Naive thymus-derived CD4-positive, alpha-beta T cell (primary cell): Measurements from ENCODE around the gene CDH13. TPM values are rescaled to one million over a fixed set of nuclear protein-coding genes. Genes with fewer than 3 reads are reported as not detected.

Experiments used
- ATAC-seq: fragments of 150-1000 bp; cut with Tn5 transposase; 2 replicates; pipeline ENCODE4 v1.10.0; 2021; ENCODE audit warnings: mild to moderate bottlenecking, moderate library complexity
- CTCF ChIA-PET: fragments of 350-600 bp; sonication (Branson Sonifier 250); formaldehyde crosslinking; loops from one replicate; lab custom pipeline; 2021; ENCODE audit warnings: antibody characterized with exemption; lab: Charles Lee
- POLR2A ChIA-PET: fragments of 350-600 bp; sonication (Branson Sonifier 250); formaldehyde crosslinking; loops from one replicate; lab custom pipeline; 2021; ENCODE audit warnings: antibody characterized with exemption, inconsistent platforms; lab: Charles Lee
- DNase-seq, 9 donors: peaks; one replicate each; pipeline versions ENCODE4 v3.0.0 to v3.0.0-alpha.2; 2020 to 2022; ENCODE audit warnings: mixed read lengths in 1 of 9
- H3K27ac ChIP-seq: one replicate; pipeline ENCODE4 v1.7.0; 2013; ENCODE audit warnings: mild to moderate bottlenecking, low read depth, low read length, moderate library complexity
- H3K27me3 ChIP-seq, 2 donors: one replicate each; pipeline ENCODE4 v1.7.0; 2013; ENCODE audit warnings: low read length in 2 of 2, mild to moderate bottlenecking in 2 of 2, moderate library complexity in 2 of 2; ENCODE audit not compliant: control insufficient read depth in 2 of 2, insufficient read depth in 2 of 2
- H3K36me3 ChIP-seq, 3 experiments: 1 replicate in 2 of 3; 2 replicates in 1 of 3; pipeline ENCODE4 v1.7.0; 2013; ENCODE audit warnings: low read length in 3 of 3, mild to moderate bottlenecking in 3 of 3, moderate library complexity in 1 of 3; ENCODE audit not compliant: insufficient read depth in 3 of 3, control insufficient read depth in 2 of 3
- H3K4me1 ChIP-seq, 2 donors: one replicate each; pipeline ENCODE4 v1.7.0; 2013; ENCODE audit warnings: low read length in 2 of 2, mild to moderate bottlenecking in 2 of 2, moderate library complexity in 1 of 2; ENCODE audit not compliant: control insufficient read depth in 2 of 2, insufficient read depth in 2 of 2
- H3K4me3 ChIP-seq: 2 replicates; pipeline ENCODE4 v1.7.0; 2013; ENCODE audit warnings: mild to moderate bottlenecking, low read length
- H3K9me3 ChIP-seq, 3 experiments: 1 replicate in 2 of 3; 2 replicates in 1 of 3; pipeline ENCODE4 v1.7.0; 2013; ENCODE audit warnings: low read length in 3 of 3; ENCODE audit not compliant: control insufficient read depth in 2 of 3
- H3K27ac Mint-ChIP-seq, 9 donors: one replicate each; pipeline ENCODE4 v1.8.0; 2020 to 2022; ENCODE audit warnings: mixed read lengths in 9 of 9, mild to moderate bottlenecking in 8 of 9, moderate library complexity in 5 of 9, inconsistent platforms in 2 of 9
- H3K27me3 Mint-ChIP-seq, 5 donors: one replicate each; pipeline ENCODE4 v1.8.0; 2021 to 2022; ENCODE audit warnings: mixed read lengths in 5 of 5, mild to moderate bottlenecking in 1 of 5
- H3K36me3 Mint-ChIP-seq, 5 donors: one replicate each; pipeline ENCODE4 v1.8.0; 2020 to 2022; ENCODE audit warnings: mixed read lengths in 5 of 5, mild to moderate bottlenecking in 3 of 5, inconsistent platforms in 1 of 5
- H3K4me1 Mint-ChIP-seq, 7 donors: one replicate each; pipeline ENCODE4 v1.8.0; 2020 to 2022; ENCODE audit warnings: mixed read lengths in 7 of 7, mild to moderate bottlenecking in 3 of 7, inconsistent platforms in 1 of 7
- H3K4me3 Mint-ChIP-seq, 10 donors: one replicate each; pipeline ENCODE4 v1.8.0; 2020 to 2022; ENCODE audit warnings: mild to moderate bottlenecking in 10 of 10, mixed read lengths in 10 of 10, moderate library complexity in 6 of 10, inconsistent platforms in 2 of 10
- H3K9me3 Mint-ChIP-seq, 11 donors: one replicate each; pipeline ENCODE4 v1.8.0; 2020 to 2022; ENCODE audit warnings: mixed read lengths in 11 of 11, mild to moderate bottlenecking in 4 of 11, inconsistent platforms in 1 of 11, moderate library complexity in 1 of 11
- intact Hi-C, 2 donors: fragments of 100-400 bp; cut with micrococcal nuclease; formaldehyde crosslinking; loops; one replicate each; pipeline ENCODE4 v1.15.1; 2023
- polyA plus RNA-seq, 2 donors: library from polyadenylated mRNA; unstranded; fragments of 300-500 nt; fragmentation: Illumina TruSeq; gene quantifications; one replicate each; pipeline ENCODE4 v1.2.3, GENCODE V29; 2021
- total RNA-seq, 6 experiments: library from RNA in 5 of 6; stranded (reverse) in 5 of 6; gene quantifications; 1 replicate in 5 of 6; 2 replicates in 1 of 6; pipeline ENCODE4 v1.2.3 and lab custom pipeline; 2021 to 2026

Gene CDH13
- total and polyA plus RNA-seq, 7 experiments from 2014 or later = not detected

GRCh38 chr16:83004868-83005652 is 378.3 kb downstream of the CDH13 start:
- Mint-ChIP-seq H3K4me1 (no peaks in the 10 kb centered on the region), H3K9me3 (peaks cover 0 to 11% (median 6%) of the 10 kb centered on the region in 11 donors), H3K4me3 (no peak overlapping the region), H3K27ac (no peak overlapping the region), H3K36me3 (no peaks in the 10 kb centered on the region), H3K27me3 (peaks cover 0 to 11% (median 4%) of the 10 kb centered on the region in 5 donors)
- Histone ChIP-seq H3K4me3 (no peak overlapping the region), H3K9me3 (no peaks in the 10 kb centered on the region), H3K4me1 (no peaks in the 10 kb centered on the region), H3K27ac (no peak overlapping the region), H3K27me3 (no peaks in the 10 kb centered on the region), H3K36me3 (no peaks in the 10 kb centered on the region)
- ATAC-seq (no peak), DNase-seq (no peak)
- POLR2A ChIA-PET = no interaction called here
- CTCF ChIA-PET = no interaction called here
- intact Hi-C loops = no loop called here

GRCh38 chr16:83005653-83006160 is 378.9 kb downstream of the CDH13 start:
- Histone ChIP-seq H3K27ac (no peak overlapping the region), H3K27me3 (no peaks in the 10 kb centered on the region), H3K4me3 (no peak overlapping the region), H3K36me3 (no peaks in the 10 kb centered on the region), H3K4me1 (no peaks in the 10 kb centered on the region), H3K9me3 (no peaks in the 10 kb centered on the region)
- ATAC-seq (no peak), DNase-seq (no peak)
- H3K36me3 Mint-ChIP-seq = no peaks in the 10 kb centered on the region
- H3K27me3 Mint-ChIP-seq = peaks cover 0 to 11% (median 4%) of the 10 kb centered on the region in 5 donors
- H3K4me3 Mint-ChIP-seq = no peak overlapping the region
- ChIA-PET POLR2A (interaction anchor here (0.6 kb wide), 1 partner anchor 41 kb away, joined by 3 read pairs; no protein-coding TSS in a partner anchor), CTCF (no interaction called here)
- no peak overlapping the region for H3K27ac Mint-ChIP-seq
- no peaks in the 10 kb centered on the region for H3K4me1 Mint-ChIP-seq
- peaks cover 0 to 11% (median 6%) of the 10 kb centered on the region in 11 donors for H3K9me3 Mint-ChIP-seq
- intact Hi-C loops = no loop called here

GRCh38 chr16:83010776-83011720 is 384.3 kb downstream of the CDH13 start:
- H3K9me3 Mint-ChIP-seq = peaks cover 0 to 6% (median 4%) of the 10 kb centered on the region in 11 donors
- no peak for ATAC-seq
- no peaks in the 10 kb centered on the region for H3K36me3 ChIP-seq
- H3K4me3 Mint-ChIP-seq = no peak overlapping the region
- intact Hi-C loops = no loop called here
- ChIA-PET CTCF (no interaction called here), POLR2A (no interaction called here)
- no peaks in the 10 kb centered on the region for H3K9me3 ChIP-seq
- no peak overlapping the region for H3K27ac ChIP-seq
- no peaks in the 10 kb centered on the region for H3K36me3 Mint-ChIP-seq
- H3K4me3 ChIP-seq = no peak overlapping the region
- no peak for DNase-seq
- no peaks in the 10 kb centered on the region for H3K4me1 ChIP-seq
- H3K27me3 ChIP-seq = no peaks in the 10 kb centered on the region
- peaks cover 0 to 6% (median 0%) of the 10 kb centered on the region in 5 donors for H3K27me3 Mint-ChIP-seq
- H3K27ac Mint-ChIP-seq = no peak overlapping the region
- peaks cover 0 to 2% (median 0%) of the 10 kb centered on the region in 7 donors for H3K4me1 Mint-ChIP-seq

- Histone ChIP-seq H3K9me3 (no peaks in the 10 kb centered on the region), H3K36me3 (no peaks in the 10 kb centered on the region), H3K27ac (no peak overlapping the region), H3K4me1 (no peaks in the 10 kb centered on the region), H3K4me3 (no peak overlapping the region), H3K27me3 (no peaks in the 10 kb centered on the region)
- Mint-ChIP-seq H3K4me1 (peaks cover 0 to 2% (median 0%) of the 10 kb centered on the region in 7 donors), H3K4me3 (no peak overlapping the region), H3K9me3 (peaks cover 0 to 6% (median 4%) of the 10 kb centered on the region in 11 donors), H3K27ac (no peak overlapping the region), H3K27me3 (peaks cover 0 to 6% (median 0%) of the 10 kb centered on the region in 5 donors), H3K36me3 (no peaks in the 10 kb centered on the region)
- ChIA-PET POLR2A (no interaction called here), CTCF (no interaction called here)
- DNase-seq (no peak), ATAC-seq (no peak)
- intact Hi-C loops = no loop called here
Measured at GRCh38 chr16:83011939-83012338, 385.2 kb downstream of the CDH13 start.

- DNase-seq (no peak), ATAC-seq (no peak)
- Mint-ChIP-seq H3K4me1 (peaks cover 0 to 2% (median 0%) of the 10 kb centered on the region in 7 donors), H3K9me3 (peaks cover 0 to 5% (median 2%) of the 10 kb centered on the region in 11 donors), H3K36me3 (no peaks in the 10 kb centered on the region), H3K27ac (no peak overlapping the region), H3K27me3 (peaks cover 0 to 4% (median 0%) of the 10 kb centered on the region in 5 donors), H3K4me3 (no peak overlapping the region)
- H3K27me3 ChIP-seq = no peaks in the 10 kb centered on the region
- H3K4me1 ChIP-seq = no peaks in the 10 kb centered on the region
- no peaks in the 10 kb centered on the region for H3K9me3 ChIP-seq
- no peaks in the 10 kb centered on the region for H3K36me3 ChIP-seq
- ChIA-PET POLR2A (no interaction called here), CTCF (no interaction called here)
- intact Hi-C loops = no loop called here
- H3K4me3 ChIP-seq = no peak overlapping the region
- no peak overlapping the region for H3K27ac ChIP-seq
Measured at GRCh38 chr16:83013071-83013470, 386.3 kb downstream of the CDH13 start.

GRCh38 chr16:83019963-83020362 is 393.2 kb downstream of the CDH13 start:
- no peak for ATAC-seq

More at GRCh38 chr16:83019963-83020362, 393.2 kb downstream of the CDH13 start:
- Mint-ChIP-seq H3K4me3 (no peak overlapping the region), H3K9me3 (peaks cover 0 to 3% (median 0%) of the 10 kb centered on the region in 11 donors), H3K27me3 (peaks cover 0 to 6% (median 0%) of the 10 kb centered on the region in 5 donors), H3K36me3 (no peaks in the 10 kb centered on the region), H3K4me1 (no peaks in the 10 kb centered on the region), H3K27ac (no peak overlapping the region)
- Histone ChIP-seq H3K36me3 (no peaks in the 10 kb centered on the region), H3K9me3 (no peaks in the 10 kb centered on the region), H3K27me3 (no peaks in the 10 kb centered on the region), H3K4me3 (no peak overlapping the region), H3K27ac (no peak overlapping the region), H3K4me1 (no peaks in the 10 kb centered on the region)
- DNase-seq = no peak
- POLR2A ChIA-PET = no interaction called here
- CTCF ChIA-PET = no interaction called here
- intact Hi-C loops = no loop called here
